Measurements from ENCODE around the gene EVI5. TPM values are rescaled to one million over a fixed set of nuclear protein-coding genes. Genes with fewer than 3 reads are reported as not detected.

EVI5 gene
- polyA plus RNA-seq, 2 of the 4 experiments (the other 2 are of a cell fraction): 10.2 to 10.4 TPM

GRCh38 chr1:92461364-92462097 is 323.4 kb downstream of the EVI5 start:
- TF ChIP-seq RAD21 (conservative IDR thresholded peaks at IDR 0.05 in 1 of 2, IDR thresholded peaks at IDR 0.05 in 1 of 2) (peak in 1 of 2 experiments; percentile 27; a peak in 1 of 5 replicates), JUNB (IDR thresholded peaks at IDR 0.05) (no peak)
- DNase-seq (ENCODE audit: low read depth in 1 of 2, low spot score in 1 of 2): no peak
- CTCF ChIA-PET: no interaction called here
- no peak overlapping the region for H3K27ac ChIP-seq
- H3K9me3 ChIP-seq: no peaks in the 10 kb centered on the region
- POLR2A ChIA-PET: no interaction called here
- WGBS (ENCODE audit: missing lambda C conversion rate): 71% methylated on average over 5 of the region's 5 CpGs
- H3K4me3 ChIP-seq: no peak overlapping the region
- no peaks in the 10 kb centered on the region for H3K4me1 ChIP-seq
- no peak for ATAC-seq
- no peak for FAIRE-seq
- no peak overlapping the region for H3K4me2 ChIP-seq

GRCh38 chr1:92459871-92460320 is 325.0 kb downstream of the EVI5 start:
- 62% methylated on average over 4 of the region's 4 CpGs for WGBS (ENCODE audit: missing lambda C conversion rate)
- ChIA-PET POLR2A (no interaction called here), CTCF (no interaction called here)
- Histone ChIP-seq H3K27ac (no peak overlapping the region), H3K4me3 (no peak overlapping the region), H3K4me2 (no peak overlapping the region), H3K9me3 (no peaks in the 10 kb centered on the region), H3K4me1 (no peaks in the 10 kb centered on the region)
- ATAC-seq: no peak
- TF ChIP-seq MYC (IDR thresholded peaks at IDR 0.05; ENCODE audit: borderline replicate concordance, low read length) (no peak), HMGXB4 (CRISPR knock-in tag; IDR thresholded peaks at IDR 0.05; ENCODE audit: borderline replicate concordance) (no peak), HES2 (IDR thresholded peaks at IDR 0.05) (no peak), SMC3 (IDR thresholded peaks at IDR 0.05) (no peak), EP300 (IDR thresholded peaks at IDR 0.05) (no peak)
- no peak for DNase-seq (ENCODE audit: low read depth in 1 of 2, low spot score in 1 of 2)
- FAIRE-seq: no peak

Small RNAs within 50 kb of the gene (small RNA-seq; reads per million reads assigned to genes)
- 0 reads per million in 6 experiments for gene AC104332.2
- 0 to 0.86 (median 0) reads per million in 6 experiments for gene RNU4-59P

Other genes starting within 250 kb of the EVI5 start
- 1,649 and 2,015 TPM in 2 replicates for gene RPL5, start 46.9 kb upstream of the EVI5 start, polyA plus RNA-seq (2011; rRNA removed)
- 1,222 to 1,289 TPM (median 1,243 TPM) in 3 replicates for gene RPL5, start 46.9 kb upstream of the EVI5 start, polyA plus RNA-seq (2017; fragmentation: RNase III; extraction: RNeasy Plus Mini Kit Qiagen cat#74134 plus additional on column Dnase treatment)
- gene DIPK1A, start 176.4 kb upstream of the EVI5 start, polyA plus RNA-seq (2011; rRNA removed): 19.1 and 21.1 TPM in 2 replicates
- gene DIPK1A, start 176.4 kb upstream of the EVI5 start, polyA plus RNA-seq (2017; fragmentation: RNase III; extraction: RNeasy Plus Mini Kit Qiagen cat#74134 plus additional on column Dnase treatment): 10.5 to 12.4 TPM (median 11.9 TPM) in 3 replicates